CD4-positive, alpha-beta T cell treated with Interleukin-6 for 4 hours (primary cell): ENCODE data around the gene SYNPO.

Experiments
- DNase-seq: peaks from one replicate; pipeline ENCODE4 v3.0.0-alpha.2; 2020; ENCODE audit warnings: mixed read lengths

Gene SYNPO

GRCh38 chr5:150700594-150701377 lies 60.3 kb downstream of the SYNPO start, which contains the start of gene RBM22:
Gene RBM22, minus strand, starts transcription at chr5:150701062. Its CDS starts 77 bp downstream, at chr5:150700985.
- DNase-seq: peak; percentile 94

- DNase-seq: no peak
Observed at GRCh38 chr5:150703762-150704161, 63.3 kb downstream of the SYNPO start.

- no peak for DNase-seq
Observed at GRCh38 chr5:150706776-150707390, 66.4 kb downstream of the SYNPO start.
